SK-MEL-5 (cell line): ENCODE data around the gene BMP4. TPM values are rescaled to one million over a fixed set of nuclear protein-coding genes. Genes with fewer than 3 reads are reported as not detected.

Experiments
- DNase-seq: peaks from one replicate; pipeline ENCODE4 v3.0.0-alpha.2; 2016; ENCODE audit warnings: low read depth, low spot score
- in situ Hi-C: cut with HindIII; loops from 2 replicates; pipeline ENCODE4 v1.10.0; 2016; ENCODE audit warnings: low sequenced_read_pairs, high pct_unique_total_duplicates, low pct_unique_long_range_greater_than_20kb
- total RNA-seq: library from RNA; depleted of rRNA; stranded (reverse); fragments of >200 nt; shearing (Covaris generic); gene quantifications from 2 replicates; pipeline ENCODE4 v1.2.3, GENCODE V29; 2014

The BMP4 gene
- total RNA-seq, 1 experiment from 2014 or later = 2.8 TPM

- no peak for DNase-seq
- in situ Hi-C loops = no loop called here
Measured at GRCh38 chr14:53971521-53971920, 14.9 kb upstream of the BMP4 start.

GRCh38 chr14:53969326-53969725 is 12.7 kb upstream of the BMP4 start:
- in situ Hi-C loops = no loop called here
- no peak for DNase-seq

GRCh38 chr14:53968726-53969125 is 12.1 kb upstream of the BMP4 start:
- in situ Hi-C loops = no loop called here
- no peak for DNase-seq

GRCh38 chr14:53967606-53968005 is 11.0 kb upstream of the BMP4 start:
- DNase-seq = no peak
- in situ Hi-C loops = no loop called here

GRCh38 chr14:53964249-53964648 is 7.6 kb upstream of the BMP4 start:
- no peak for DNase-seq
- in situ Hi-C loops = no loop called here

- in situ Hi-C loops = no loop called here
- DNase-seq = no peak
Measured at GRCh38 chr14:53963320-53964227, 6.9 kb upstream of the BMP4 start.

- DNase-seq = no peak
- in situ Hi-C loops = no loop called here
Measured at GRCh38 chr14:53962953-53963319, 6.3 kb upstream of the BMP4 start.

GRCh38 chr14:53958628-53959027 is 2.0 kb upstream of the BMP4 start:
- no peak for DNase-seq
- in situ Hi-C loops = no loop called here

- no peak for DNase-seq
- in situ Hi-C loops = no loop called here
Measured at GRCh38 chr14:53957739-53958138, 1.1 kb upstream of the BMP4 start.

- no peak for DNase-seq
- in situ Hi-C loops = no loop called here
Measured at GRCh38 chr14:53955671-53956426, 776 bp downstream of the BMP4 start.

- DNase-seq = no peak
- in situ Hi-C loops = no loop called here
Measured at GRCh38 chr14:53955229-53955556, 1.4 kb downstream of the BMP4 start.

GRCh38 chr14:53954551-53955228 is 1.9 kb downstream of the BMP4 start:
- in situ Hi-C loops = no loop called here
- no peak for DNase-seq

GRCh38 chr14:53953828-53954550 is 2.6 kb downstream of the BMP4 start:
- DNase-seq = peak; percentile 17
- in situ Hi-C loops = no loop called here

- in situ Hi-C loops = no loop called here
- DNase-seq = peak; percentile 56
Measured at GRCh38 chr14:53953002-53953827, 3.4 kb downstream of the BMP4 start.

GRCh38 chr14:53952533-53952932 is 4.1 kb downstream of the BMP4 start:
- DNase-seq = no peak
- in situ Hi-C loops = no loop called here

GRCh38 chr14:53951627-53952303 is 4.9 kb downstream of the BMP4 start:
- DNase-seq = no peak
- in situ Hi-C loops = no loop called here

- in situ Hi-C loops = no loop called here
- DNase-seq = no peak
Measured at GRCh38 chr14:53951243-53951626, 5.4 kb downstream of the BMP4 start.
